Osteoblast (primary cell): Measurements from ENCODE around the gene NKPD1. TPM values are rescaled to one million over a fixed set of nuclear protein-coding genes. Genes with fewer than 3 reads are reported as not detected.
A peak's percentile ranks its signal among the peaks of the same experiment; 100 is the strongest.

Source experiments
- DNase-seq: peaks from one replicate; pipeline ENCODE4 v3.0.0; 2011; ENCODE audit warnings: low spot score, mixed read lengths; ENCODE audit not compliant: insufficient read length; ENCODE audit errors: missing footprints
- H2AFZ ChIP-seq: 2 replicates; pipeline ENCODE4 v1.6.0; 2011; ENCODE audit warnings: mild to moderate bottlenecking, low read length
- H3K27ac ChIP-seq: 2 replicates; pipeline ENCODE4 v1.5.1; 2011; ENCODE audit warnings: mild to moderate bottlenecking, low read depth, low read length, moderate library complexity
- H3K27me3 ChIP-seq: 2 replicates; pipeline ENCODE4 v1.6.0; 2012; ENCODE audit warnings: mild to moderate bottlenecking, control low read depth, inconsistent platforms, low read length, moderate library complexity; ENCODE audit not compliant: insufficient read depth
- H3K36me3 ChIP-seq: 2 replicates; pipeline ENCODE4 v1.5.1; 2011; ENCODE audit warnings: mild to moderate bottlenecking, low read length, control low read depth, moderate library complexity; ENCODE audit not compliant: insufficient read depth
- H3K4me1 ChIP-seq: 2 replicates; pipeline ENCODE4 v1.5.1; 2011; ENCODE audit warnings: mild to moderate bottlenecking, low read length, control low read depth, moderate library complexity; ENCODE audit not compliant: insufficient read depth
- H3K4me2 ChIP-seq: 2 replicates; pipeline ENCODE4 v1.6.0; 2011; ENCODE audit warnings: mild to moderate bottlenecking, low read length; ENCODE audit not compliant: insufficient read depth
- H3K4me3 ChIP-seq: fragments of 200-600 bp; sonication (generic); 3 replicates; pipeline ENCODE4 v1.5.1; 2012; ENCODE audit warnings: mild to moderate bottlenecking, low read length, inconsistent platforms; ENCODE audit not compliant: insufficient read depth
- H3K79me2 ChIP-seq: 2 replicates; pipeline ENCODE4 v1.6.0; 2012; ENCODE audit warnings: mild to moderate bottlenecking, low read length, control low read depth, inconsistent platforms; ENCODE audit not compliant: insufficient read depth
- H3K9me3 ChIP-seq: 2 replicates; pipeline ENCODE4 v1.5.1; 2011; ENCODE audit warnings: low read depth, low read length, control low read depth
- H4K20me1 ChIP-seq: 2 replicates; pipeline ENCODE4 v1.6.0; 2012; ENCODE audit warnings: mild to moderate bottlenecking, low read length, control low read depth; ENCODE audit not compliant: insufficient read depth
- total RNA-seq: library from RNA; depleted of rRNA; stranded (reverse); fragments of >200 nt; gene quantifications from 2 replicates; pipeline ENCODE4 v1.2.3, GENCODE V29; 2012
- TF ChIP-seq, protein P1 (sequence below): IDR thresholded peaks from 2 replicates; pipeline ENCODE4 v1.5.1; 2011; ENCODE audit warnings: mild to moderate bottlenecking, low read depth, low read length, moderate library complexity; ENCODE audit errors: extremely low read depth

NKPD1 gene
- total RNA-seq, 1 donor = not detected

DNA sequence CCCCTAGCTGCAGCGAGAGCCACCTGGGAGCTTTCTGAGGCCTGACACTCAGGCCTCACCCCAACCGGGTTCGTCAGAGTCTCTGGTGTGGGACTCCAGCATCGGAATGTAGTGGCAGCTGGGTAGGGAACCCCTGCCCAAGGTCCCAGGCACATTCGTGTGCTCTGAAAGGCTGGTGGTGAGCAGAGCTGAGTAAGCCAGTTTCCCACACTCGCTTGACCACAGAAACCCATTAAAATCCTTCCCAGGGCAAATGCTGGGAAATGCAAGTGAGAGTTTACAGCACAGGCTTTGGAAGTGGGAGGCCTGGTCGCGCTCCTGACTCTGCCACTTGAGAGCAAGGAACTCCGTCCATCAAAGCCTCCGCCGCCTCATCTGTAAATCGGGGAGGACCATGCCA is 13.0 kb upstream of the NKPD1 start:
- DNase-seq = peak; percentile 97
- no peaks in the 10 kb centered on the region for H3K27me3 ChIP-seq
- no peaks in the 10 kb centered on the region for H3K36me3 ChIP-seq
- TF ChIP-seq, protein P1, sequence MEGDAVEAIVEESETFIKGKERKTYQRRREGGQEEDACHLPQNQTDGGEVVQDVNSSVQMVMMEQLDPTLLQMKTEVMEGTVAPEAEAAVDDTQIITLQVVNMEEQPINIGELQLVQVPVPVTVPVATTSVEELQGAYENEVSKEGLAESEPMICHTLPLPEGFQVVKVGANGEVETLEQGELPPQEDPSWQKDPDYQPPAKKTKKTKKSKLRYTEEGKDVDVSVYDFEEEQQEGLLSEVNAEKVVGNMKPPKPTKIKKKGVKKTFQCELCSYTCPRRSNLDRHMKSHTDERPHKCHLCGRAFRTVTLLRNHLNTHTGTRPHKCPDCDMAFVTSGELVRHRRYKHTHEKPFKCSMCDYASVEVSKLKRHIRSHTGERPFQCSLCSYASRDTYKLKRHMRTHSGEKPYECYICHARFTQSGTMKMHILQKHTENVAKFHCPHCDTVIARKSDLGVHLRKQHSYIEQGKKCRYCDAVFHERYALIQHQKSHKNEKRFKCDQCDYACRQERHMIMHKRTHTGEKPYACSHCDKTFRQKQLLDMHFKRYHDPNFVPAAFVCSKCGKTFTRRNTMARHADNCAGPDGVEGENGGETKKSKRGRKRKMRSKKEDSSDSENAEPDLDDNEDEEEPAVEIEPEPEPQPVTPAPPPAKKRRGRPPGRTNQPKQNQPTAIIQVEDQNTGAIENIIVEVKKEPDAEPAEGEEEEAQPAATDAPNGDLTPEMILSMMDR = no peak
- H3K9me3 ChIP-seq = no peaks in the 10 kb centered on the region
- peak overlapping the region; percentile 65 for H2AFZ ChIP-seq
- peak overlapping the region; percentile 98 for H3K27ac ChIP-seq
- peaks cover 23% of the 10 kb centered on the region for H3K4me1 ChIP-seq
- H4K20me1 ChIP-seq = no peaks in the 10 kb centered on the region
- H3K79me2 ChIP-seq = peaks cover 2% of the 10 kb centered on the region
- peak overlapping the region; percentile 13 for H3K4me3 ChIP-seq
- H3K4me2 ChIP-seq = peak overlapping the region; percentile 61

DNA sequence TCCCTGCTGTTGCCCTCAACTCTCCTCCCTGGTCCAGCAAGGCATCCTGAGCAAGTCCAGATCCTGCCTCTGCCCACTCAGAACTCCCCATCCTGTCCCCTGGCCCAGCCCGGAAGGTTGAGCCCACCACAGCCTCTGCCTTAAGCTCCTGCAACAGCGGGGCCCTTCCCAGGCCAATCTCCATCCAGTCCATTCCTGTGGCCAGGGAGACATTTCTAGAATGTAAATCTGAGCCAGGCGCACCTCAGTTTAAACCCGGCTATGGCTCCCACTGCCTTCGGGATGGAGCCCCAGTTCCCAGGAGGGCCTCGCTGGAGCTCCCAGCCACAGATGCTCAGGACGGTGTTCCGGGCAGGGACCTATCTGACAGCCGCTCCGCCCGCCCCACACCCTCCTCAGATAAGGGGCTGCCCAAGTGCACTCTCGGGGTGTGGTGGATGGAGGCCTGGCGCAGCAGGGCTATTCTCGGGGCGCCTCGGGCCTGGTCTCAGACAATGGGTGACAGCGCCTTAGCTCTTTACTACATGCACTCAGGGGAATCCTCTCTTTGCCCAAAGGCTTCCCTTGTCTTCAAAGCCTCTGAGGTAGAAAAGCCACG is 11.9 kb upstream of the NKPD1 start:
- no peaks in the 10 kb centered on the region for H3K36me3 ChIP-seq

DNA sequence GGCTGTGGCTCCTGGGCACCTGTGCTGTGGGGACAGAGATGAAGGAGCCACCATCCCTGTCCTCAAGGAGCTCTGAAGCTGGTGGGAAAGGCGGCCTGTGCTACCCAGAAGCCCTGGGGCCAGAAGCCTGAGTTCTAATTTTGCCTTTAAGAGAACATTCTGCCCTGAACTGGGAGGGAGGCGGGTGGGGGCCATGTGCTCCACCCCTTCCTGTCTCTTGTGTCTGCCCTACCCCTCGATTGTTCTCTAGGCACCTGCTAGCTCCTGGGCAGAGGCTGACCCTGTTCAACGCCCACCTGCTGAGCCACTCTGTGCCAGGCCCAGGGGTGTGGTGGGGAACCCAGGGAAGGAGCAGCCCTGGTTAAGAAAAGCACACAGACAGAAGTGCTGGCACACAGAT is 11.4 kb upstream of the NKPD1 start:
- Histone ChIP-seq H3K4me2 (no peak overlapping the region), H3K79me2 (peaks cover 2% of the 10 kb centered on the region), H3K9me3 (no peaks in the 10 kb centered on the region), H3K27ac (peak overlapping the region; percentile 17), H4K20me1 (no peaks in the 10 kb centered on the region), H3K4me3 (no peak overlapping the region), H3K4me1 (peaks cover 18% of the 10 kb centered on the region), H3K36me3 (no peaks in the 10 kb centered on the region), H2AFZ (no peak overlapping the region), H3K27me3 (no peaks in the 10 kb centered on the region)
- peak; percentile 19 for DNase-seq
- TF ChIP-seq, protein P1 = no peak

More for the DNA sequence above, 11.9 kb upstream of the NKPD1 start:
- Histone ChIP-seq H3K4me3 (no peak overlapping the region), H2AFZ (no peak overlapping the region), H3K79me2 (peaks cover 2% of the 10 kb centered on the region), H4K20me1 (no peaks in the 10 kb centered on the region), H3K27ac (peak overlapping the region; percentile 17), H3K27me3 (no peaks in the 10 kb centered on the region), H3K4me1 (peaks cover 23% of the 10 kb centered on the region), H3K4me2 (no peak overlapping the region), H3K9me3 (no peaks in the 10 kb centered on the region)
- TF ChIP-seq, protein P1 = no peak
- peak; percentile 19 for DNase-seq

DNA sequence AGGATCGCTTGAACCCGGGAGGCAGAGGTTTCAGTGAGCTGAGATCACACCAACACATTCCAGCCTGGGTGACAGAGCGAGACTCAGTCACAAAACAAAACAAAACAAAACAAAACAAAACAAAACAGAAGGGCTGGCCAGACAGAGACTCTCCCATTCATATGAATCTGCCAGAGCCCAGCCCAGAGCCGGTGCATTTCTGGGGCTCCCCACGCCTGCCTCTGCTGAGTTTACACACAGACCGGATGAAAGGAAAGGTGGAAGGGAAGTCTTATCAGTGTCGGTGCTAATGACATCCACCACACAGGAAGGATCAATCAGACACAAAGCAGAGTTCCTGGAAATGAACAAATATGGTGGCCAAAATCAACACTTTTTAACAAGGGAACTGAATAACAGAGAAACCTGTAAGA is 10.4 kb upstream of the NKPD1 start:
- H3K27me3 ChIP-seq = no peaks in the 10 kb centered on the region
- H3K36me3 ChIP-seq = no peaks in the 10 kb centered on the region
- no peak overlapping the region for H3K4me3 ChIP-seq
- H3K4me1 ChIP-seq = peaks cover 16% of the 10 kb centered on the region
- H3K27ac ChIP-seq = no peak overlapping the region
- peak; percentile 47 for DNase-seq
- no peaks in the 10 kb centered on the region for H4K20me1 ChIP-seq
- H3K9me3 ChIP-seq = no peaks in the 10 kb centered on the region
- TF ChIP-seq, protein P1 = no peak
- no peak overlapping the region for H2AFZ ChIP-seq
- H3K79me2 ChIP-seq = no peaks in the 10 kb centered on the region
- H3K4me2 ChIP-seq = no peak overlapping the region
